ENCODE data around the gene GLDC.

Gene GLDC

DNA sequence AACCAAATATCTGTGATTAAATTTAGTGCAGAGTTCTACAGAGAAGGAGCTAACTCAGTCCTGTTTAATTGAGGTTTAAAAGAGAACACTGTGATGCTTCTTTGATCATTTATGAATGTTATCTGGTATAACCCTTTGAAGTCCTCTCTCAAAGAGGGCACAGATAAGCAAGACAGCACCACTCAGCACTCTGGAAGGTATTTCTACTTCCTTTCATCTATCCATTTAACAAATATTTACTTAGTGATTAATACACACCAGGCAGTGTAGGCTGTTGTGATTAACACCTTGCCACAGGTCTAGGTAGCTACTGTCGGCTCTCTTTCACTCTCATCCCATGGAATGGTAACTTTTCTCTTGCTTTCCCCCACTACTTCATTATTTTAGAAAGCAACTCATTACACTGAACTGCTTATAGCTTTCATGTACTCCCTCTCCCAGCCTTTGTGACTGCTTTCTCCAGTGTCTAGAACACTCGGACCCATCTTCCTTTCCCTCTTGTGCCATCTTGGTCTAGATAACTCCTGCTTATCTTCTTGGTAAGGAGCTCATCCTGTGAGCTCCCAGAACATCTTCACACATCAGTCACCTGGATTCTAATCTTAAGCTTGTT, 54.7 kb downstream of the GLDC start:
- TF ChIP-seq CTBP1 (IDR thresholded peaks at IDR 0.05; ENCODE audit: borderline replicate concordance) (no peak), FOXK2 (IDR thresholded peaks at IDR 0.05) (no peak), L3MBTL2 (conservative IDR thresholded peaks at IDR 0.05) (no peak), TARDBP (IDR thresholded peaks at IDR 0.05) (no peak), LEF1 (IDR thresholded peaks at IDR 0.05; ENCODE audit: borderline replicate concordance) (no peak), BHLHE40 (IDR thresholded peaks at IDR 0.05; ENCODE audit: borderline replicate concordance) (no peak), FOXM1 (IDR thresholded peaks at IDR 0.05; ENCODE audit: borderline replicate concordance) (no peak), HDGF (IDR thresholded peaks at IDR 0.05; ENCODE audit: borderline replicate concordance) (no peak), ZNF384 (IDR thresholded peaks at IDR 0.05) (no peak), SUZ12 (IDR thresholded peaks at IDR 0.05) (no peak), FOXA1 (IDR thresholded peaks at IDR 0.05) (no peak), ELF4 (IDR thresholded peaks at IDR 0.05) (no peak), SP1 (IDR thresholded peaks at IDR 0.05) (no peak)
- TF ChIP-seq, protein P1, sequence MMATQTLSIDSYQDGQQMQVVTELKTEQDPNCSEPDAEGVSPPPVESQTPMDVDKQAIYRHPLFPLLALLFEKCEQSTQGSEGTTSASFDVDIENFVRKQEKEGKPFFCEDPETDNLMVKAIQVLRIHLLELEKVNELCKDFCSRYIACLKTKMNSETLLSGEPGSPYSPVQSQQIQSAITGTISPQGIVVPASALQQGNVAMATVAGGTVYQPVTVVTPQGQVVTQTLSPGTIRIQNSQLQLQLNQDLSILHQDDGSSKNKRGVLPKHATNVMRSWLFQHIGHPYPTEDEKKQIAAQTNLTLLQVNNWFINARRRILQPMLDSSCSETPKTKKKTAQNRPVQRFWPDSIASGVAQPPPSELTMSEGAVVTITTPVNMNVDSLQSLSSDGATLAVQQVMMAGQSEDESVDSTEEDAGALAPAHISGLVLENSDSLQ (IDR thresholded peaks at IDR 0.05) = no peak
- ChIA-PET CTCF (interaction anchor here (0.6 to 0.9 kb wide), 2 partner anchors 25 to 76 kb away, joined by 3 to 9 read pairs; no protein-coding TSS in a partner anchor), POLR2A (no interaction called here)
- DNase-seq (ENCODE audit: extremely low spot score) = no peak

DNA sequence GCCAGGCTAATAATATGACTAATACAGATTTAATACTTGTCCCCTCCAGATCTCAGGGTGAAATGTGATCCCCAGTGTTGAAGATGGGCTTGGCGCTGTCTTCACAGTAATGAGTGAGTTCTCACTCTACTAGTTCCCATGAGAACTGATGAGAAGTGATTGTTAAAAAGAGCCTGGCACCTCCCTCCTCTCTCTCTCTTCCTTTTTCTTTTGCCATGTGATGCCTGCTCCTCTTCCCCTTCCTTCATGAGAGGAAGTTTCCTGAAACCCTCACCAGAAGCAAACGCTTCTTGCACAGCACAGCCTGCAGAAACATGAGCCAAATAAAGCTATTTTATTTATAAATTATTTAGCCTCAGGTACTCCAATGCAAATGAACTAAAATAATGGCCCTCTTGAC, 55.2 kb downstream of the GLDC start:
- POLR2A ChIA-PET = no interaction called here
- CTCF ChIA-PET = interaction anchor here (0.6 kb wide), 1 partner anchor 25 kb away, joined by 3 read pairs; no protein-coding TSS in a partner anchor
- DNase-seq (ENCODE audit: extremely low spot score) = no peak
- no peak for TF ChIP-seq TARDBP (IDR thresholded peaks at IDR 0.05)
- no peak for TF ChIP-seq FOXM1 (IDR thresholded peaks at IDR 0.05; ENCODE audit: borderline replicate concordance)
- no peak for TF ChIP-seq HDGF (IDR thresholded peaks at IDR 0.05; ENCODE audit: borderline replicate concordance)
- TF ChIP-seq CTBP1 (IDR thresholded peaks at IDR 0.05; ENCODE audit: borderline replicate concordance) = no peak
- no peak for TF ChIP-seq FOXA1 (IDR thresholded peaks at IDR 0.05)
- TF ChIP-seq, protein P1 (IDR thresholded peaks at IDR 0.05) = no peak
- no peak for TF ChIP-seq ELF4 (IDR thresholded peaks at IDR 0.05)
- TF ChIP-seq L3MBTL2 (conservative IDR thresholded peaks at IDR 0.05) = no peak
- no peak for TF ChIP-seq ARNT (IDR thresholded peaks at IDR 0.05)

DNA sequence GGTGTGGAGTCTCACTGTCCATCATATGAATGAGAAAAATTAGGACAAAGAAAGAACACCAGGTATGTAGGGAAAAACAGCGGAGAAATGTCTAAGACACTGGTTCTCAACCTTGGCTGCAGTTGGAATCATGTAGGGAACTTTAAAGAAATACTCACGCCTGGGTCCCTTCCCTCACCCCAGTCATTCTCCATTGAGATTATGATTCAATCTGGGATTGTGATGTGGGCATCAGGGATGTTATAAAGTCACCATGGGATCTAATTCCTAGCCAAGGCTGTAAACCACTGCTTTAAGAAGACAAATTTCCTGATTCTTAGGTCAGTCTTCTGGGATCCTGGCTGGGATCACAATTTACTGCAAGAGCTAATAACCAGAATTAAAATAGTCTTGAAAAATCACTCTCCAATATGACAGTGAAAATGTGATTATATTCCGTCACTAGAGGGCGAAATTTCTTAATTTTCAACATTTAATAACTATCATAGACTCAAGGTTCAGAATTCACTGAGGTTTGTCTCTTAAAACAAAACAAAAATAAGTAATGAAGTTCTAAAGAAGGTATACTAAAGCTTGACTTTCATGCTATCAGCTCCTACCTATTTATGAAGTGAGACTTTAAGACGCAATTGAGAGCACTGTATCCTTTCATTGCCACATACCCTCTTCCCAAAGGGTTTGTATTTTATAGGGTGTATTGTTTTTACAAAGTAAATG, 60.5 kb downstream of the GLDC start:
- TF ChIP-seq BHLHE40 (IDR thresholded peaks at IDR 0.05; ENCODE audit: borderline replicate concordance) = no peak
- TF ChIP-seq FOXM1 (IDR thresholded peaks at IDR 0.05; ENCODE audit: borderline replicate concordance) = no peak
- no peak for TF ChIP-seq SP1 (IDR thresholded peaks at IDR 0.05)
- no peak for TF ChIP-seq ARNT (IDR thresholded peaks at IDR 0.05)
- DNase-seq (ENCODE audit: extremely low spot score) = no peak
- POLR2A ChIA-PET = no interaction called here
- CTCF ChIA-PET = interaction anchor here (0.6 to 1.5 kb wide), 3 partner anchors 76 to 200 kb away, joined by 3 read pairs; no protein-coding TSS in a partner anchor

DNA sequence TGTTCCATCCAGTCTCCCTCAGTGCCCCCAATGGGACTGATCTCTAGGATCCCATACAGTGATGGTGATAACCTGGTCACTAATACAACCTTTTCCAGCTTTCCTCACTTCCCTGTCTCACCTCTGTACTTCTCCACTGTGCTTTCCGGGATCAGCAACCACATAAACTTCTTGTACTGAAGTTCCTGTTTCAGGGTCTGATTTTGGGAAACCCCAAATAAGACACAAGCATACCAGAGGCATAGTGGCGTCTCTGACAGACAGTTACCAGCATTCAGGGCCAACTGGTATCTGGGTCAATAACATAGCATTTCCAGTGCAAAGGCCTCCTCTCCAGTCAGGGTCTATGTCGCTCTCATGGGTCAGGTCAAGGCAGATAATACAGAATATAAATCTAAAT, 64.3 kb downstream of the GLDC start:
- ChIA-PET POLR2A (no interaction called here), CTCF (interaction anchor here (0.6 kb wide), 1 partner anchor 13 kb away, joined by 3 read pairs; no protein-coding TSS in a partner anchor)
- no peak for DNase-seq (ENCODE audit: extremely low spot score)
- TF ChIP-seq ELF4 (IDR thresholded peaks at IDR 0.05) (no peak), FOXA1 (IDR thresholded peaks at IDR 0.05) (no peak), FOXM1 (IDR thresholded peaks at IDR 0.05; ENCODE audit: borderline replicate concordance) (no peak), BHLHE40 (IDR thresholded peaks at IDR 0.05; ENCODE audit: borderline replicate concordance) (no peak), ZNF384 (IDR thresholded peaks at IDR 0.05) (no peak)

DNA sequence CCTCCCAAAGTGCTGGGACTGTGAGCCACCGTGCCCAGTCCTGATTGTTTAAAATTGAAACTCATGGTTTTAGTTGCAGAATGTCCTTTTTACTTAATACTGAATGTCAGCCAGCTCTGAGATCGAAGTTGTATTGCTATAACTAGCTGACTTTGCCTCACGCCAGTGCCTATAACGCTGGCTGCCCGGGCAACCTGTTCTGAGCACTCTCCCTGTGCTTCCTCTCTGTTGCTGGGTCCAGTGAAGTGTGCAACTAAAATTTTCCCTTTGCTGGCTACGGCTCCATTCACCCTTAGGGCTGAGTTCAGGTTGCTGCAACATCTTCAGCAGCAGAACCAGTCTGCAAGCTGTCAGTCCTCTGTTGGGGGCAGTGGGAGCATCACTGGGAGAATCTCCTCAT, 65.9 kb downstream of the GLDC start:
- no peak for TF ChIP-seq ARNT (IDR thresholded peaks at IDR 0.05)
- CTCF ChIA-PET = no interaction called here
- POLR2A ChIA-PET = no interaction called here
- no peak for DNase-seq (ENCODE audit: extremely low spot score)

GRCh38 chr9:6576987-6577386, 68.5 kb downstream of the GLDC start:
- ChIA-PET CTCF (no interaction called here), POLR2A (no interaction called here)
- TF ChIP-seq FOXA1 (IDR thresholded peaks at IDR 0.05) (no peak), NFRKB (IDR thresholded peaks at IDR 0.05) (no peak), HDGF (IDR thresholded peaks at IDR 0.05; ENCODE audit: borderline replicate concordance) (no peak), ARNT (IDR thresholded peaks at IDR 0.05) (no peak), FOXK2 (IDR thresholded peaks at IDR 0.05) (no peak), FOXM1 (IDR thresholded peaks at IDR 0.05; ENCODE audit: borderline replicate concordance) (no peak), SUZ12 (IDR thresholded peaks at IDR 0.05) (no peak), LEF1 (IDR thresholded peaks at IDR 0.05; ENCODE audit: borderline replicate concordance) (no peak), ZNF384 (IDR thresholded peaks at IDR 0.05) (no peak), BHLHE40 (IDR thresholded peaks at IDR 0.05; ENCODE audit: borderline replicate concordance) (no peak), SP1 (IDR thresholded peaks at IDR 0.05) (no peak), L3MBTL2 (conservative IDR thresholded peaks at IDR 0.05) (no peak), CTBP1 (IDR thresholded peaks at IDR 0.05; ENCODE audit: borderline replicate concordance) (no peak)
- TF ChIP-seq, protein P1 (IDR thresholded peaks at IDR 0.05) = no peak
- no peak for DNase-seq (ENCODE audit: extremely low spot score)
